Hematopoietic multipotent progenitor cell (in vitro differentiated cells): ENCODE results near the gene CNTNAP5. TPM values are rescaled to one million over a fixed set of nuclear protein-coding genes. Genes with fewer than 3 reads are reported as not detected.

Experiments
- DNase-seq, 3 donors: peaks; one replicate each; pipeline ENCODE4 v3.0.0-alpha.2; 2011 to 2015; ENCODE audit warnings: low read depth in 2 of 3, low spot score in 2 of 3
- small RNA-seq: library from RNA; depleted of rRNA; stranded (forward); fragments of <200 nt; gene quantifications from one replicate; pipeline ENCODE3, GENCODE V24; 2012
- total RNA-seq: library from RNA; depleted of rRNA; stranded (reverse); fragments of >200 nt; gene quantifications from one replicate; pipeline ENCODE4 v1.2.3, GENCODE V29; 2012

The CNTNAP5 gene
- total RNA-seq, 1 donor, result 0.27 TPM

DNA sequence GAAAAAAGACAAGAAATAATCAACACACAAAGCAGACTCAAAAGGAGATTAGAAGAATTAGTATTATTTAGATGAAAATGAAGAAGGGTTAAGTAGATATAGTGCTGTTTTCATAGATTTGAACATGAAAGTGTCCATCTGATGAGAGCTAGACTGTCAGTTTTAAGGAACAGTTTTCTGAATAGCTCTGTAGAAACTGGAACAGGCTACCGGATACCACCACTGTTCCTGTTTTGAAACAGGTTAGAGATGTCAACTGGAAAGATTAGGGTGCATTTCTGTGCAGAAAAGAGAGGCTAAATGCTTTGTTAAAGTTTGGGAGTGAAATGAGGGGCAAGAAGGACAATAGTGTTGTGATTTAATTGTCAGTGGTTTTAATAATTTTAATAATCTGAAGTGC is 908.8 kb downstream of the CNTNAP5 start:
- no peak for DNase-seq

DNA sequence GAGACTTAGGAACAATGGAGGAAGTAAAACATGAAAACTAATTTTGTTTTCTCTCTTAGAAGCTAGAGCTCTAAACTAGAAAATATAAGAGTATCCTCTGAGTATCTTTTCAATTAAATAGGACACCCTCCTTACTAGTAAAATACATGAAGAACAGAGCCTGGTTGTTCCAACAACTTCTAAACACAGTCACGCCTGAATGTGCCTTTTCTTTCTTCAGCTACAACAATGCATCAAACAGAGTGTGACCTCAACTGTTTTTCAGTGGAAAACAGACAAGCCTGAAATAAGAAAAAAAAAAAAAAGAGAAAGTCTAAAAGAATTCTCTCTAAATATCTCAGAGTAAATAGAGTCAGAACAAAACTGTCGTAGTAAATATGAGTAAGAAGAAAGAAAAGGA is 928.8 kb downstream of the CNTNAP5 start:
- no peak for DNase-seq

DNA sequence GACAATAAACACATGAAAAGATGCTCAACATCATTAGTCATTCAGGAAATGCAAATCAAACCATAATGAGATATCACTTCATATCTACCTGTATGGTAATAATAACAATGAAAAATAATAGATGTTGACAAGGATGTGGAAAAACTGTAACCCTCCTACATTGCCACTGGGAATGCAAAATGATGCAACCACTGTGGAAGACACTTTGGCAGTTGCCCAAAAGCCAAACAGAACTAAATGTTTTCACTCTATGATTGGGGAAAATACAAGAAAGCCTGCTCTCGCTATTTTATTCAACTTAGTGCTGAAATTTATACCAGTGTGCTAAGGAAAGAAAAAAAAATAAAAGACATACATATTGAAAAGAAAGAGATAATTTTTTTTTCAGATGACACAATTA is 934.5 kb downstream of the CNTNAP5 start:
- no peak for DNase-seq

DNA sequence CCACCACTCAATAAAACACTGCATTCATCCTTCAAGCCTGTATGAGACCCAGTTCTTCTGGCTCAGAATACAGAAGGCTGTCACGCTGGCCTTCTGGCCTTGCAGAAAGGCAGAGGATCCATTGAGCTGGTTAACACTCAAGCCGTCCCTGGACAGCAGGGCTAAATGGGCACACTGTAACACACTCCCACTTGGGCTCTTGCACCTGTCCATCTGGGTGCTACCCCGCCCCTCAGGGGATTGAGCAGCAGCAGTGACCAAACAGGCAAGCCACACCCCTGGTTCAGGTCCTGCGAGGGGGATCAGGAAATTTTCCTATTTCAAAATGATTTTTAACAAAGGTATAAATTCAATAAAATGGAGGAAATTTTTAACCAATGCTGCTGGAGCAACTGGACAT is 936.0 kb downstream of the CNTNAP5 start:
- DNase-seq, result no peak

Small RNA genes within 50 kb of the gene (small RNA-seq; reads per million reads assigned to genes)
- not detected for gene AC019159.1
- not detected for gene MTND5P22
- gene RNA5SP102, result not detected
